ENCODE measurements around the gene IL1RL2.

GRCh38 chr2:102142829-102143449, 43.9 kb upstream of the IL1RL2 start:
- TF ChIP-seq, protein P1, sequence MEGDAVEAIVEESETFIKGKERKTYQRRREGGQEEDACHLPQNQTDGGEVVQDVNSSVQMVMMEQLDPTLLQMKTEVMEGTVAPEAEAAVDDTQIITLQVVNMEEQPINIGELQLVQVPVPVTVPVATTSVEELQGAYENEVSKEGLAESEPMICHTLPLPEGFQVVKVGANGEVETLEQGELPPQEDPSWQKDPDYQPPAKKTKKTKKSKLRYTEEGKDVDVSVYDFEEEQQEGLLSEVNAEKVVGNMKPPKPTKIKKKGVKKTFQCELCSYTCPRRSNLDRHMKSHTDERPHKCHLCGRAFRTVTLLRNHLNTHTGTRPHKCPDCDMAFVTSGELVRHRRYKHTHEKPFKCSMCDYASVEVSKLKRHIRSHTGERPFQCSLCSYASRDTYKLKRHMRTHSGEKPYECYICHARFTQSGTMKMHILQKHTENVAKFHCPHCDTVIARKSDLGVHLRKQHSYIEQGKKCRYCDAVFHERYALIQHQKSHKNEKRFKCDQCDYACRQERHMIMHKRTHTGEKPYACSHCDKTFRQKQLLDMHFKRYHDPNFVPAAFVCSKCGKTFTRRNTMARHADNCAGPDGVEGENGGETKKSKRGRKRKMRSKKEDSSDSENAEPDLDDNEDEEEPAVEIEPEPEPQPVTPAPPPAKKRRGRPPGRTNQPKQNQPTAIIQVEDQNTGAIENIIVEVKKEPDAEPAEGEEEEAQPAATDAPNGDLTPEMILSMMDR (IDR thresholded peaks at IDR 0.05) = no peak
- TF ChIP-seq POLR2AphosphoS5 (IDR thresholded peaks at IDR 0.05; ENCODE audit: low read depth, low read length) (no peak), REST (IDR thresholded peaks at IDR 0.05; ENCODE audit: insufficient read depth in 1 of 2, low read depth in 2 of 2, low read length in 1 of 2) (no peak), TCF7L2 (IDR thresholded peaks at IDR 0.05; ENCODE audit: low read depth, low read length) (no peak), SIN3A (IDR thresholded peaks at IDR 0.05; ENCODE audit: borderline replicate concordance, insufficient read depth, low read depth, low read length) (no peak)
